Calu3 (cell line): ENCODE results near the gene AMOTL1. TPM values are rescaled to one million over a fixed set of nuclear protein-coding genes. Genes with fewer than 3 reads are reported as not detected.

Experiments used
- BruUV-seq: library from RNA; stranded (reverse); fragments of 400-500 nt; replicated peaks from 2 replicates; lab custom pipeline; 2021; lab: Mats Ljungman, UMichigan
- CTCF ChIA-PET: fragments of 300-600 bp; sonication (Branson Sonifier 250); formaldehyde crosslinking; loops from one replicate; lab custom pipeline; 2022; ENCODE audit warnings: antibody characterized with exemption; lab: Charles Lee
- DNase-seq: peaks from one replicate; pipeline ENCODE4 v3.0.0; 2022
- H3K27ac Mint-ChIP-seq: one replicate; pipeline ENCODE4 v1.8.0; 2022; ENCODE audit warnings: mixed read lengths; ENCODE audit not compliant: unreplicated experiment
- H3K27me3 Mint-ChIP-seq: one replicate; pipeline ENCODE4 v1.8.0; 2022; ENCODE audit warnings: mixed read lengths; ENCODE audit not compliant: unreplicated experiment
- H3K36me3 Mint-ChIP-seq: one replicate; pipeline ENCODE4 v1.8.0; 2022; ENCODE audit warnings: mild to moderate bottlenecking, moderate library complexity, mixed read lengths; ENCODE audit not compliant: insufficient read depth, unreplicated experiment
- H3K4me1 Mint-ChIP-seq: one replicate; pipeline ENCODE4 v1.8.0; 2022; ENCODE audit warnings: mild to moderate bottlenecking, low read depth, mixed read lengths; ENCODE audit not compliant: unreplicated experiment
- H3K4me3 Mint-ChIP-seq: one replicate; pipeline ENCODE4 v1.8.0; 2022; ENCODE audit warnings: mild to moderate bottlenecking, low read depth, moderate library complexity, mixed read lengths; ENCODE audit not compliant: unreplicated experiment
- H3K9me3 Mint-ChIP-seq: one replicate; pipeline ENCODE4 v1.8.0; 2022; ENCODE audit warnings: low read depth, mixed read lengths; ENCODE audit not compliant: unreplicated experiment
- CTCF ChIP-seq: fragments of 200-600 bp; IDR thresholded peaks from one replicate; pipeline ENCODE4 v1.8.0; 2022; ENCODE audit warnings: antibody characterized with exemption; ENCODE audit not compliant: unreplicated experiment
- intact Hi-C: fragments of 100-400 bp; cut with micrococcal nuclease; formaldehyde crosslinking; loops from one replicate; pipeline ENCODE4 v1.10.0; 2022; ENCODE audit not compliant: unreplicated experiment
- total RNA-seq: library from RNA; stranded (reverse); gene quantifications from 2 replicates; pipeline ENCODE4 v1.2.3, GENCODE V29; 2022

Gene AMOTL1
- total RNA-seq, 1 experiment from 2014 or later, result 24.2 TPM

DNA sequence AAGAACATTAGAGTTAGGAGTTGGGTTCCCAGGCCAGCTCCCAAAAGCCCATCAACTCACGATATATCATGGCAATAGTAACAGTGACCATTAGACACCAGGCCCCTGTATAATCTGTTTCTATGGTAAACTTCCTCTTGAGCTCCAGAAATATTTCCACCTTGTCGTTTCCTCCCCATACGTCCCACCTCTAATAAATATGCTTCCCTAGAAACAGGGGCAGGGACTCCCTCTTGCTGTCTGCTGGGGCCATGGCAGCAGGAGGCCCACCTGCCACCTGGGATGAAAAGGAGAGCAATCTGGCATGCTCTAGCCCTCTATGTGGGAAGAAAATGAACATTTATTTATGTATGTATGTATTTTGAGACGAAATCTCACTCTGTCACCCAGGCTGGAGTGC lies 32.2 kb upstream of the AMOTL1 start:
- H3K9me3 Mint-ChIP-seq, result no peaks in the 10 kb centered on the region
- CTCF ChIA-PET, result no interaction called here
- TF ChIP-seq CTCF, result no peak
- peaks cover 2% of the 10 kb centered on the region for H3K36me3 Mint-ChIP-seq
- DNase-seq, result no peak
- H3K4me3 Mint-ChIP-seq, result no peak overlapping the region
- BruUV-seq, result no TSS peak
- no peaks in the 10 kb centered on the region for H3K27me3 Mint-ChIP-seq
- H3K27ac Mint-ChIP-seq, result no peak overlapping the region
- intact Hi-C loops, result loop anchor here (5.0 kb wide), 1 partner anchor 74 kb away; no protein-coding TSS in a partner anchor
- peaks cover 12% of the 10 kb centered on the region for H3K4me1 Mint-ChIP-seq

DNA sequence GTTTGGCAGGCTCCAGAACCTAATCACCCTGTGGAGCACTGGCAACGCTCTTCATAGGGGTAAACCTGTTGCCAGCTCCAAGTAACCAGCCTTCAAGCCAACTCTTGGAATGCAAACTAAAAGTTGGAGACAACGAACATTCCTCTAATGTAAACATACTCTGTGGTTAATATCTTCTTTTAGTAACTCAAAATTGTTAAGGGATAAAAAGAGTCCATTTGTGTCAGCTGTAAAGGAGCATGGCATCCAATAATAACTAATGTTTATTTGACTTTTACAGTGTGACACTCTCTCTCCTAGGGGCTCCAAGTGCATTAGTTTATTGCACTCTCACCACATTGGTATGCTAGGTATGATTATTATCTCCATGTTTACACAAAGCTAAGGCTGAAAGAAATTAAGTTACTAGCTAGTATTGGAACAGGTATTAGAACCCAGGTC lies 31.0 kb upstream of the AMOTL1 start:
- no peaks in the 10 kb centered on the region for H3K9me3 Mint-ChIP-seq
- no TSS peak for BruUV-seq
- peaks cover 6% of the 10 kb centered on the region for H3K36me3 Mint-ChIP-seq
- intact Hi-C loops, result loop anchor here (5.0 kb wide), 1 partner anchor 75 kb away; no protein-coding TSS in a partner anchor
- H3K4me3 Mint-ChIP-seq, result no peak overlapping the region
- no peak overlapping the region for H3K27ac Mint-ChIP-seq
- H3K27me3 Mint-ChIP-seq, result no peaks in the 10 kb centered on the region
- peaks cover 12% of the 10 kb centered on the region for H3K4me1 Mint-ChIP-seq
- DNase-seq, result no peak
- TF ChIP-seq CTCF, result no peak
- CTCF ChIA-PET, result interaction anchor here (1.0 kb wide), 1 partner anchor 10 kb away, joined by 3 read pairs; no protein-coding TSS in a partner anchor

DNA sequence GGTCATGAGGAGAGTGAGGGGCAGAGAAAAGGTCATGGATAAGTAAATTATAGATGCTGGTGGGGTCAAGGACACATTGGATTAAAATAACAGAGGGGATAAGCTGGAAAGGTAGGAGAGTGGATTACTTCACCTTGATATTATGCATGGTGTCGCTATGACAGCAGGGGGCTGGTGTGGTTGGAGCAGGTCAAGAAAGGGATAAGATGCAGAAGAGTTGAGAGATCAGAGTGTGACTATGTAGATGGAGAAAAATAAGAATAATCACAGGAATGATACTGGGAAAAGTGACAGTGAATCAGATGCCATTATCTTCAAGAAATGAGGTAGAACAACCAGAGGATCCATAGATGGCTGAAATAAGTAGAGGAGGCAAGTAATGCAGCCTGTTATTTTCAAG lies 29.4 kb upstream of the AMOTL1 start:
- peaks cover 12% of the 10 kb centered on the region for H3K4me1 Mint-ChIP-seq
- intact Hi-C loops, result loop anchor here (5.0 kb wide), 1 partner anchor 76 kb away; no protein-coding TSS in a partner anchor

DNA sequence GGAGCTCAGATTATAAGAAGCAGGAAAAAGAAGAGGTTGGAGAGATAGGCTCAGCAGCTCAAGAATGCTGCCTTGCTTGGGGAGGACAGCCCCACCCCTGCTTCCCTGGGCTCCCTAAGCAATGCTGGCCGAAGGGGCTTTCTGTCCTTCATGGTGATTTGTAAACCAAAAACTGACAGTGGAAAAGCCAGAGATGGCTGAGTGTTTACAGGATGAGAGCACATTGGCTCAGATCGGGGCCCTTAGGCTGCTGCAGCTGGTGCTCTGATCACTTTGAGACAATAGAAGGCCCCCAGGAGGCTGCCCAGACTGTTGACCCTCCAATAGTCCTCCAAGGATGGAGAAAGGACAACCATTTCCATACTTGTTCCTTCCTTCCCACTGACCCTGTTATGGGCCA lies 28.8 kb upstream of the AMOTL1 start:
- Mint-ChIP-seq H3K4me1 (peaks cover 10% of the 10 kb centered on the region), H3K27ac (no peak overlapping the region), H3K36me3 (peaks cover 6% of the 10 kb centered on the region), H3K4me3 (no peak overlapping the region), H3K9me3 (no peaks in the 10 kb centered on the region), H3K27me3 (no peaks in the 10 kb centered on the region)
- no TSS peak for BruUV-seq
- DNase-seq, result no peak
- CTCF ChIA-PET, result no interaction called here
- TF ChIP-seq CTCF, result no peak
- intact Hi-C loops, result loop anchor here (5.0 kb wide), 1 partner anchor 77 kb away; no protein-coding TSS in a partner anchor

More for the DNA sequence above, 29.4 kb upstream of the AMOTL1 start:
- no peaks in the 10 kb centered on the region for H3K27me3 Mint-ChIP-seq
- no peak overlapping the region for H3K27ac Mint-ChIP-seq
- no peak for DNase-seq
- H3K36me3 Mint-ChIP-seq, result peaks cover 6% of the 10 kb centered on the region
- CTCF ChIA-PET, result no interaction called here
- BruUV-seq, result no TSS peak
- no peak for TF ChIP-seq CTCF
- H3K9me3 Mint-ChIP-seq, result no peaks in the 10 kb centered on the region
- H3K4me3 Mint-ChIP-seq, result no peak overlapping the region
